Transverse colon (tissue), 3 donors: ENCODE results near the gene RASSF3.

Source experiments
- EP300 ChIP-seq: sonication (generic); formaldehyde crosslinking; IDR thresholded peaks from one replicate; pipeline ENCODE4 v1.6.1; 2017; ENCODE audit warnings: antibody characterized with exemption, low read depth
- POLR2A ChIP-seq: fragments of 450-650 bp; IDR thresholded peaks from one replicate; pipeline ENCODE4 v1.6.1; 2016; ENCODE audit warnings: antibody characterized with exemption, mild to moderate bottlenecking, moderate library complexity
- TF ChIP-seq, protein P1 (sequence below), 5 experiments: fragments of 200-600 bp in 3 of 5; fragments of 450-650 bp in 2 of 5; sonication (generic) in 3 of 5; IDR thresholded peaks; 1 replicate in 2 of 5; 2 replicates in 3 of 5; pipeline ENCODE4 v1.5.1; 2016 to 2017; ENCODE audit warnings: antibody characterized with exemption in 5 of 5, inconsistent platforms in 3 of 5, mild to moderate bottlenecking in 2 of 5, moderate library complexity in 1 of 5

DNA sequence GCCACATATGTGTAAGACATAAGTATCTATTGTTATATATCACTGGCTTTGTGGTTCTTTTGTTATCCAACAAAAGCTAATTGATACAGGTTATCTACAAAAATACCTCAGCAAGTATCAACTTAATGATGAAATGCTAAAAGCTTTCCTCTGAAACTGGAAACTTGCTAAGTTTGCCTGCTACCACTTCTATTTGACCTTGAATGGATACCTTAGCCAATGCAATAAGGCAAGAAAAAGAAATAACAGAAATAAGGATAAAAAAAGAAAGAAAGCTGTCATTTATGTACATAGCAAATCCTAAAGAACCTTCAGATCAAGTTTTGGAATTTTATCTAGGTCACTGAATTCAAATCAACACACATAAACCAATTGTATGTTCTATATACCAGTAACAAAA lies 35.5 kb upstream of the RASSF3 start:
- TF ChIP-seq, protein P1, sequence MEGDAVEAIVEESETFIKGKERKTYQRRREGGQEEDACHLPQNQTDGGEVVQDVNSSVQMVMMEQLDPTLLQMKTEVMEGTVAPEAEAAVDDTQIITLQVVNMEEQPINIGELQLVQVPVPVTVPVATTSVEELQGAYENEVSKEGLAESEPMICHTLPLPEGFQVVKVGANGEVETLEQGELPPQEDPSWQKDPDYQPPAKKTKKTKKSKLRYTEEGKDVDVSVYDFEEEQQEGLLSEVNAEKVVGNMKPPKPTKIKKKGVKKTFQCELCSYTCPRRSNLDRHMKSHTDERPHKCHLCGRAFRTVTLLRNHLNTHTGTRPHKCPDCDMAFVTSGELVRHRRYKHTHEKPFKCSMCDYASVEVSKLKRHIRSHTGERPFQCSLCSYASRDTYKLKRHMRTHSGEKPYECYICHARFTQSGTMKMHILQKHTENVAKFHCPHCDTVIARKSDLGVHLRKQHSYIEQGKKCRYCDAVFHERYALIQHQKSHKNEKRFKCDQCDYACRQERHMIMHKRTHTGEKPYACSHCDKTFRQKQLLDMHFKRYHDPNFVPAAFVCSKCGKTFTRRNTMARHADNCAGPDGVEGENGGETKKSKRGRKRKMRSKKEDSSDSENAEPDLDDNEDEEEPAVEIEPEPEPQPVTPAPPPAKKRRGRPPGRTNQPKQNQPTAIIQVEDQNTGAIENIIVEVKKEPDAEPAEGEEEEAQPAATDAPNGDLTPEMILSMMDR (IDR thresholded peaks at IDR 0.05) = no peak
- no peak for TF ChIP-seq POLR2A
- no peak for TF ChIP-seq EP300
